ENCODE measurements around the gene MORN3.
"Not testable (repeated sequence)": the region's sequence is repeated elsewhere in the genome, so short reads cannot be mapped to it uniquely, and the experiment has no call there.

MORN3 gene, protein sequence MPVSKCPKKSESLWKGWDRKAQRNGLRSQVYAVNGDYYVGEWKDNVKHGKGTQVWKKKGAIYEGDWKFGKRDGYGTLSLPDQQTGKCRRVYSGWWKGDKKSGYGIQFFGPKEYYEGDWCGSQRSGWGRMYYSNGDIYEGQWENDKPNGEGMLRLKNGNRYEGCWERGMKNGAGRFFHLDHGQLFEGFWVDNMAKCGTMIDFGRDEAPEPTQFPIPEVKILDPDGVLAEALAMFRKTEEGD

DNA sequence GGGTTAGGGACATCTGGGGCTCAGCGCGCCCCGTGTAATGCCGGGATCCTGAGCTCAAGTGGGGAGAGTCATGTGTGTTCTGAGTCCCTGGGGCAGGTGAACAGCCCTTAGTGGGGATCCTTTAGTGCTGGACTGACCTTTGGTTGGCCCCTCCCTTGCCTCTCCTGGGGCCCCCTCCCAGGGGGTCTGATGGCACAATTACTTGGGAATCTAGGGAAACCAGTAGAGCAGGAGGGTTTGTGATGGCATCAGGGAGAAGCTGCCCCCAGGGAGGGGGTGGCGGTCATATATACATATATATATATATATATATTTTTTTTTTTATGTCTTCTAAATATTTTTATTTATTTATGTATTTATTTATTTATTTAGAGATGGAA is at the start of gene MORN3:
Gene MORN3, minus strand, starts transcription at position 134 of the 380 bp plus-strand sequence. CDS start 171 bp downstream, outside the sequence.
- no peak for DNase-seq

DNA sequence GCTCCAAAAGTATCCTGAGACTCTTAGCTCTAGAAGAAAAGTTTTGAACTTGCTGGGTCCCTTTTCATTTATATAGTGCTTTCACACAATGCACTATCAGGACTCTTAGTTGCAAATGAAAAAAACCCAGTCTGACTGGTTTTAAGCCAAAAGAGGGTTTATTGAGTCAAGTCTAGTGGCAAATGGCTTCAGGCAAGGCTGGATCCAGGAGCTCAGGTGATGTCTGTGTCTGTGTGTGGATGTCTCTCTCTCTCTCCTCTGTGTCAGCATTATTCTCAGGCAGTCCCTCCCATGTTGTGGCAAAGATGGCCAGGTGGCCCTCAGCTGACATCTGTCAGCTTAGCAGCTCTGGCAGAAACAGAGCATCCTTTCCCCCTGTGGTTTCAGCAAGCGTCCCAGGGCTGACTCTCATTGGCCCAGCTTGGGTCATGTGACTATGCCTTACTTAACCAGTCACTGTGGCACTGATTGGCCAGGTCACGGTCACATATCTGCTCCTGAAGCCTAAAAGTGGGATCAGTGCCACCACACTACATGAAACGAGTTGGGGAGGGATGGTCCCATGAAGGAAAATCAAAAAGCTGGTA is 49.3 kb upstream of the MORN3 start:
- no peak for DNase-seq

DNA sequence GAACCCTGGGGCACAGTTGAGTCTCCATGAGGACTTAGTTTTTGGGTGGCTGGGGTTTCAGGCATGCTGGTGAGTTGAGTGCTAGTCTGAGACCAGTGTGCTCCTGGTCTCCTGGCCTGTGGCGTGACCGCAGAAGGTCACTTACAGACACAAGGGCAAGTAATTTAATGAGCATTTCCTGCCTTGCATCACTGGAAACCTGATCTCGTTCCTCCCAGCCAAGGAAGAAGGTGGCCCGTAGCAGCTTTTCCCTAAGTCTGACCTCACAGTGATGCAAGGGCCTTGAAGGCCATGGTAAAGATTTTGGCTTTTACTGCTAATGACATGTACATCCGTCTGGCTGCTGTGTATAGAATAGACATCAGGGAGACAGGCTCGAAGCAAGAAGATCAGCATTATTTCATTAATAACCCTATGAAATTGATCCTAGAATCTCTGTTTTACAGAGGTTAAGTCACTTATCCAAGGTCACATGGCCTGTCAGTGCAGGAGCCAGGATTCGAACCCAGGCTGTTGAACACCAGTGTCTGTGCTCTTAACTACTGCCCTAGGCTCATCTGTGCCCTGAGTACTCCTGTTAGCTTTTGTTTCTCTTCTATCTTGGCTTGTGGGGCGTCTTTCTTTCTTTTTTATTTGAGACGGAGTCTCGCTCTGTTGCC is 47.7 kb upstream of the MORN3 start:
- DNase-seq, result no peak

DNA sequence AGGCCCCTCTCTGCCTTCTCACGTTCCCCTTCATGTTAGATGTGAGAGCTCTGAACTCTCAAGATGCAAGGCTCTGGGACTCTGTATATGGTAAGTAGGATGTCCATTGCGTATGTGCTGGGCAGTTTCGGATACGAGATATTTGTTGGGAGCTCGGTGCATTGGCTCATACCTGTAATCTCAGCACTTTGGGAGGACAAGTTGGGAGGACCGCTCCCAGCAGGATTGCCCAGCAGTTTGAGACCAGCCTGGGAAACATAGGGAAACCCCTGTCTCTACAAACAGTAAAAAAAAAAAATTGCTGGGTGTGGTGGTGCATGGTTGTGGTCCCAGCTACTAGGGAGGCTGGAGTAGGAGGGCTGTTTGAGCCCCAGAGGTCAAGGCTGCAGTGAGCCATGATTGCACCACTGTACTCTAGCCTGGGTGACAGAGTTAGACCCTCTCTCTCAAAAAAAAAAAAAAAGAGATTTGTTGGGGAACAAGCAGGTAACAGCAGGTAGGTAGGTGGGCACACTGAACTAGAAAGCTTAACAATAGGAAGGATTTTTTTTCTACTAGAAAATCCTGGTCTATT is 46.5 kb upstream of the MORN3 start:
- no peak for DNase-seq

DNA sequence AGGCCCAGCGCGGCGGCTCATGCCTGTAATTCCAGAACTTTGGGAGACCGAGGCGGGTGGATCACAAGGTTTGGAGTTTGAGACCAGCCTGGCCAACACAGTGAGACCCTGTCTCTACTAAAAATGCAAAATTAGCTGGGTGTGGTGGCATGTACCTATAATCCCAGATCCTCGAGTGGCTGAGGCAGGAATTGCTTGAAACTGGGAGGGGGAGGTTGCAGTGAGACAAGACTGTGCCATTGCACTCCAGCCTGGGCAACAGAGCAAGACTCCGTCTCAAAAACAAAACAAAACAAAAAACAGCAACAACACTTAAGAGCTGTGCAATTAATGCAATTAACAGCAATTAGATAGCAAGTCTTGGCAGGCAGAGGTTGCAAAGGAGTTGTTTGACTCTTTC is 45.6 kb upstream of the MORN3 start:
- not testable (repeated sequence) for DNase-seq

DNA sequence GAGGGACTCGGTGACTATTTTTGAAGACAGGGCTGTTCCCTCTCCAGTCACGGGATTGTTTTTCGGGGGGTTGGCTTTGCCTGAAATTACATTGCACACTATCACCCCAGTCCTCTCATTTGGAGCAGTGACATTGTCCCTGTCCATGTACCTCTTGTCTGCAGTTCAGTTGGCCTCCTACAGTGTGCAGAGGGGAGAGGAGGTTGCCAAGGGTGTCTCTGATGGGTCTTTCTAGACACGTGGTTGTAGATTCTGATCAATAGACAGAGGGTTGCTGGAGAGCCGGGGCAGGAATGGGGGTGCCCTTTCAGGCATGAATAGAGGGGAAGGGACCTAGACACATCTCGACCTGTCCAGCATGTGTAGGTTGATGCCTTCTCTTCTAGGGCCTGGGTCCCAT is 44.3 kb upstream of the MORN3 start:
- no peak for DNase-seq

DNA sequence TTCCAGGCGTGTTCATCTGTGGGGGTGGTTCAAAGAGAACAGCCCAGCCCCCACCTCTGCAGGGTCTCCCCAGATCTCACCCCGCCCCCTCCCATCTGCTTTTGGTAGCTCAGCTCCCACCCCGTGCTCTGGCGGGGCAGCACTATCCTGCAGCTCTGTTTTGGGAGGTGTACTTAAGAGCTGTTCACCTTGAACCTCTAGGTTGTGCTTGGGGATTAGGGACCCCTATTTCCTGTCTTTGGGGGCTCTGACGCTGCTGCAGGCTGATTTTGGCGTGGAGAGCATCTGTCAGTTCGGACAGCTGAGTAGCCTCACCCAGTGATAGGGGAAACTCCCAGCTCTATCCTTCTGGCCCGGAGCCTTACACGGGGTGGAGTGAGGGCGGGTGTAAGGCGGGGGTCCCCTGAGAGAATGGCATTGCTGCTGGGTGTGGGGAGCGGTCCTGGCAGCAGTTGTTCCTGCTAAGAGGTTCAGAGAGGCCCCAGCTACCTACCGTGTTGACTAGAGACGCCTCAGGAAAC is 43.9 kb upstream of the MORN3 start:
- no peak for DNase-seq

DNA sequence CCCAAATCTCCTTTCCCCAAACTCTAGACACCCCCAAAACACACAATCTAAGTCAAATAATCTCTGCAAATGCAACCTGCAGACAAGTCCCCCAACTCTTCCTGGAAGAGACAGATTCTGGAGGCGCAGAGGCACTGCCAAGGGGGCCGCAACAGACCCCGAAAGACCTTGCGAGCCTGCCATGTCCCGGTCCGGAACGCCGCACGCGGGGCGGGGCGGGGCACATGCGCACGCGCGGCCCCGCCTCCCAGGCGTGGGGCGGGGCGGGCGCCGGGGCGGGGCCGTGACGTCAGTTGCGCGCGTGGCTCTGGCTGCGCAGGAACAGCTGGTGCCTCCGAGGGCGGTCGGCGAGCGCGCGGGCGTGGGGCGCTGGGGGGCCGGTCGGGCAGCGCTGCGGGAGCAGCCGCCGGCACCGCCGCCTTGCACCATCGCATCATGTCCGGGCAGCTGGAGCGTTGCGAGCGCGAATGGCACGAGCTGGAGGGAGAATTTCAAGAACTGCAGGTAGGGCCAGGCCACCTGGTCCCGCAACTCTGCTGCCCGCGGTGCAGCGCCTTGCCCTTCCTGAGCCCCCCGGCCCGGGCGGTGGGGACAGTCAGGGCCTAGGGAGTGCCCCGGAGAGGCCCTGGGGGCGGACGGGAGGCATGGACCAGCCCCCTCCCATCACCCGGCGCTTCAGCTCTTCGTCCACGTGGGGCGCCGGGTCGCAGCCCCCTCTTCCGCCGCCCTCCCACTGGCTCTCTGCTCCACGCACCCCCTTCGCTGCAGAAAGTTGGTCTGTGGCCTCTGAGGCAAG is 43.2 kb upstream of the MORN3 start, which contains the start of gene TMEM120B:
Gene TMEM120B, plus strand, starts transcription at position 292 of the 796 bp plus-strand sequence. Its CDS starts 144 bp downstream, at position 436.
- no peak for DNase-seq

DNA sequence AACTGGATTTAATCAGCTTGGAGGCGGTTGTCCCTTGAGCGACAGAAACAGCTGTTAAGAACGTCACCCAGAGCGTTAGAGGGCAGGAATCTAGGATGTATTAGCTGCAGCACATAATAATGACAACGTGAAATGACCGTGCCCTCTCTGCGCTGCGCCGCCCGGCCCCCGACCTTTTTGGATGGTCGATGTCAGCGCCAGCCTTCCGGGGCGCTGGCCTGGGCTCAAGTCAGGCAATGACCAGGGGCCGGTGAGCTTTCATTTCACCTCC is 42.7 kb upstream of the MORN3 start:
- DNase-seq, result peak; percentile 22

DNA sequence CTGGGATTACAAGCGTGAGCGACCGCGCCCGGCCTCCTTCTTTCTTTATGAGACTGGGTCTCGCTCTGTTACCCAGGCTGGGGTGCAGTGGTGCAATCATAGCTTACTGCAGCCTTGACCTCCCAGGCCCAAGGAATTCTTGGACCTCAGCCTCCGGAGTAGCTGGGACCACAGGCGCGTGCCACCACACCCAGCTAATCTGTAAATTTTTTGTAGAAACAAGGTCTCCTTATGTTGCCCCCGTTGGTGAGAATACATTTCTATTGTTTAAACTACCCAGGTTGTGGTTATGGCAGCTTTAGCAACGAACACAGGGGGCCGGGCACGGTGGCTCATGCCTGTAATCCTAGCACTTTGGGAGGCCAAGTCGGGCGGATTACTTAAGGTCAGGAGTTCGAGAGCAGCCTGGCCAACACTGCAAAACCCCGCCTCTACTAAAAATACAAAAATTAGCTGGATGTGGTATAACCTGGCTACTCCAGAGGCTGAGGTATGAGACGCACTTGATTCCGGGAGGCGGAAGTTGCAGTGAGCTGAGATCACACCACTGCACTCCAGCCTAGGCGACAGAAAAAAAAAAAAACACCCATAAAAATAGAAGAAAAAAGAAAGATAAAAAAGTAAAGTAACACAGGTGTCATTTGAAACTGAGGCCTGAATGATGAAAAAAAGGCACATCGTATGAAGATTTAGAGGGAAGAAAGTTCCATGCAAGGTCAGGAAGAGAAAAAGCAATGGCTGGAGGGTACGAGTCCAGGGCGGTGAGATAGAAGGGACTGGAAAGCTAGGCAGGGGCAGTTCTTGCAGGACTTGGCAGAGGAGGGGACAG is 42.1 kb upstream of the MORN3 start:
- DNase-seq, result no peak

DNA sequence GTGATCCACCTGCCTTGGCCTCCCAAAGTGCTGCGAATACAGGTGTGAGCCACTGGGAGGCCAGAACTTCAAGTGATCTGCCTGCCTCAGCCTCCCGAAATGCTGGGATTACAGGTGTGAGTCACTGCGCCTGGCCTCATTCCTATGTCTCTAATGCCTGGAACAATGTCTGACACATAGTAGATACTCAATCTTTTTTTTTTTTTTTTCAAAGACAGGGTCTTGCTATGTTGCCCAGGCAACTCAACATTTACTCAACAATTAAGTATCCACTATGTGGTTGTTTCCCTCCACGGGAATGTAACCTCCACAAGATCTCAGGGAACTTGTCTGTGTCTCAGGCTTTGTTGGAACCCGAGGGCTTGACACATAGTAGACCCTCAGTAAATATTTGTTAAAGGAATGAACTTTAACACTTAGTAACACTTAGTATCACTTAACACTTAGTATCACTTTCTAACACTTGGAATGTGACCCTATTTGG is 40.1 kb upstream of the MORN3 start:
- no peak for DNase-seq

DNA sequence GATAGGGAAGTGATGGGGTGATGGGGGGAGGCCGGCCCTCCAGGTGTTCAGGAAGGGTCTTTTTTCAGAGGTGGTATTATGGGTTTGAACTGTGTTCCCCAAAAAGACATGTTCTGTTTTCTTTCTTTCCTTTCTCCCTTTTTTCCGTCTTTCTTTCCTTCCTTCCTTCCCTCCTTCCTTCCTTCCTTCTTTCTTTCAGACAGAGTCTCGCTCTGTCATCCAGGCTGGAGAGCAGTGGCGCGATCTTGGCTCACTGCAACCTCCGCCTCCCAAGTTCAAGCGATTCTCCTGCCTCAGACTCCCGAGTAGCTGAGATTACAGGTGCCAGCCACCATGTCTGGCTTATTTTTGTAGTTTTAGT is 39.6 kb upstream of the MORN3 start:
- DNase-seq, result not testable (repeated sequence)

DNA sequence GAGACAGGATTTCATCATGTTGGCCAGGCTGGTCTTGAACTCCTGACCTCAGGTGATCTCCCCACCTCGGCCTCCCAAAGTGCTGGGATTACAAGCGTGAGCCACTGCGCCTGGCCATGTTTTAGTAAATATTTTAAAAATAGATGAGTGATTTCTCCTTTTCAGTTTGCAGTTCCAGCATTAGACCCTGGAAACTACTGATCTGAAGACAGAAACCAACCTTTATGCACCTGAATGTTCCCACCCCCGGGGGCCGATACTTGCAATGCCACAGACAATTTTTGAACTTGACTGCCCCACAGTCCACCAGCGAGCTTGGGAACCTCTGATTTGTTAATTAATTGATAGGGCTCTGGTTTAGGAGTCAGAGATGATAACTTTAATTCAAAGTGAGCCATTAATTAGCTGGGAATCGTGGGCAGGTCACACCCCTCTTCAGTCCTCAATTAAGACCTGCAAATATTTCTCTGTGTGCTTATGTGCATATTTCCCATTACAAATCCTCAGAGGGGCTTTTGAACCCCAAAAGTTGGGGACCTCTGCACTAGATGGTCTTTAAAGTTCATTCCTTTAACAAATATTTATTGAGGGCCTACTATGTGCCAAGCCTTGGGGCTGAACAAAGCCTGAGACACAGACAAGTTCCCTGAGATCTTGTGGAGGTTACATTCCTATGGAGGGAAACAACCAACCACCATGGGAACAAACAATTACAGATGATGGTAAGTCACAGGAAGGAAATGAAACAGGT is 39.0 kb upstream of the MORN3 start:
- no peak for DNase-seq

DNA sequence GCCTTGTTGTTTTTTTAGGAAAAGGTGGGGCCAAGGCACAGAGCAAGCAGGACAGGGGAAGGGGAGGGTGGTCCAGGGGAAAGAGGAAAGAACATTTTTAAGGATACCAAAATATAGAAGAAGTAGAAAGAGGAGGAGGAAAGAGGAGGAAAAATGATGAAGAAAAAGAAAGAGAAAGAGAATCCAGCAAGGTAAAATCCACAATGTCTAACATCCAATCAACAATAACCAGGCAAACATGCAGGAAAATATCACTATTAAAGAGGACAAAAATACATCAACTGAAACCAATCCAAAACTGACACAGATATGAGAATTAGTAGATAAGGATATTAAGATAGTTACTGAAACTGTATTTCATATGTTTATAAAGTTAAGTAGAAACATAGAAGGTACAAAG is 36.1 kb upstream of the MORN3 start:
- DNase-seq, result no peak

DNA sequence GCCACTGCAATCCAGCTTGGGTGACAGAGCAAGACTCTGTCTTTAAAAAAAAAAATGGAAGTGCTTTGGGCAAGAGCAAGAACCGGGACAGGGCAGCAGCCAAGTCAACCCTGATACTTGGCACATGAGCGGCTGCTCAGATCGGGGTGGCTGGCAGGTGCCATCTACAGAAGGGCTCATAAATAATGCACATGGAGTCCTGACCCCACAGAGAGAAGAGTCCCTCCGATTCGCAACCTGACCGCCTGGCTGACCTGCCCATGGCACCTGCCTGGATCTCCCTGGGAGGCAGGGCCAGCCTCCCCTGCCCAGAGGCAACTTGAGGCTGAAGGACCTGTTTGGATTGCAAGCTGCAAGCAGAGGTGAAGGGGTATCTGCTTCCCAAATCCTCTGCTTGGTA is 33.5 kb upstream of the MORN3 start:
- no peak for DNase-seq

DNA sequence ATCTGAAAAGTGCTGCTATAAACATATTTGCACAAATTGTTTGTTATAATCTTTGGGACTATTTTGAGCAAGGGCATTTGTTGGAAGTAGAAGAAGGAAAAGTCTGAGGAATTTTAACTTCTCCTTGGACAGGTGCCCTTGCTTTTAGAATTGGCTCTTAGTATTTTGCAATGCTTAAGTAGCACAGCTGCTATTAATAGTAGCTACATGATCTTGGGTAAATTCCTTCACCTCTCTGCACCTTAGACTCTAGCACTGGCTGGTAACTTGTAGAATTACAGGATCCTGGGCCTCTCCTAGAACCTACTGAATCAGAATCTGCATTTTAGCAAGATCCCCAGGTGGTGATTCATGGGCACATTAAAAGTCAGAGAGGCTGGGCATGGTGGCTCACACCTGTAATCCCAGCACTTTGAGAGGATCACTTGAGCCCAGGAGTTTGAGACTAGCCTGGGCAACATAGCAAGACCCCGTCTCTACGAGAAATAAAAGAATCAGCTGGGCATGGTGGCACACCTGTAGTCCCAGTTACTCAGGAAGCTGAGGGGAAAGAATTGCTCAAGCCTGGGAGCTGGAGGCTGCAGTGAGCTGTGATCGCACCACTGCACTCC is 32.3 kb upstream of the MORN3 start:
- no peak for DNase-seq

DNA sequence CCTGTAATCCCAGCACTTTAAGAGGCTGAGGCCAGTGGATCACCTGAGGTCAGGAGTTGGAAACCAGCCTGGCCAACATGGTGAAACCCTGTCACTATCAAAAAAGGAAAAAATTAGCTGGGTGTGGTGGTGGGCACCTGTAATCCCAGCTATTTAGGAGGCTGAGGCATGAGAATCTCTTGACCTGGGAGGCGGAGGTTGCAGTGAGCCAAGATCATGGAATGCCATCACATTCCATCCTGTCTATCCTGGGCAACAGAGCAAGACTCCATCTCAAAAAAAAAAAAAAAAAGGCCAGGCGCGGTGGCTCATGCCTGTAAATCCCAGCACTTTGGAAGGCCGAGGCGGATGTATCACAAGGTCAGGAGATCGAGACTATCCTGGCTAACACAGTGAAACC is 28.4 kb upstream of the MORN3 start:
- DNase-seq, result not testable (repeated sequence)

DNA sequence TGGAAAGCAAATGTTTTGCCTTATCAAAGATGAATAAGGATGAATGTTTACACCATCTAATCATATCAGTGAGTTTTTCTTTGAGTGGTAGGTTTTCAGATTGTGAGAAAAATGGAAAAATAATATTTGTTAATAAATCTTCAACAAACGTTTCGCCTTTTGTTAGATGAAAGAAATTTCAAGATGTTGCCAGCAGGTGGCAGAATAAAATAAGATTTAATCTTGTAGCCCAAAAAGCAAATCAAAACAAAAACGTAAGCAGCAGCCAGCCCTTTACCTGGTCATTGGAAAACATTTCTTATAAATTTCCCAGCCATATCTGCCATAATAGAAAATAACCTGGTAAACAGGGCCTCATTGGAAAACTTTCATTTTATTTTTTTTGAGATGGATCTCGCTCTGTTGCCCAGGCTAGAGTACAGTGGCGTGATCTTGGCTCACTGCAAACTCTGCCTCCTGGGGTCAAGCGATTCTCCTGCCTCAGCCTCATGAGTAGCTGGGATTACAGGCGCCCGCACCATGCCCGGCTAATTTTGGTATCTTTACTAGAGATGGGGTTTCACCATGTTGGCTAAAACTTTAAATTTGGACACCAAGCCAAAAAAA is 27.7 kb upstream of the MORN3 start:
- peak; percentile 37 for DNase-seq

DNA sequence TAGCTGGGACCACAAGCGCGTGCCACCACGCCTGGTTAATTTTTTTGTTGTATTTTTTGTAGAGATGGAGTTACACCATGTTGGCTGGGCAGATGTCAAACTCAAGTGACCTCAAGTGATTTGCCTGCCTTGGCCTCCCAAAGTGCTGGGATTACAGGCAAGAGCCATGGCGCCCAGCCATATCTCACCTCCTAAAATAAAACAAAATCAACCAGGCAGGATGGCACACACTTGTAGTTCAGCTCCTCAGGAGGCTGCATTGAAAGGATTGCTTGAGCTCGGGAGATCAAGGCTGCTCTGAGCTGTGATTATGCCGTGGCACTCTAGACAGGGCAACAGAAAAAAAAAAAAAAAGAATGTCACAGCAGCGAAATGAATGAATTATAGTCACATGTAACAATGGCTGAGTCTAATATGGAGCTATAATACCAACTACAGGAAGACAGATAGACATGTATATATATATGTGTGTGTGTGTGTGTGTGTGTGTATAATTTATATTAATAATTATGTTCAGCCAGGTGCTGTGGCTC is 23.8 kb upstream of the MORN3 start:
- DNase-seq, result no peak

DNA sequence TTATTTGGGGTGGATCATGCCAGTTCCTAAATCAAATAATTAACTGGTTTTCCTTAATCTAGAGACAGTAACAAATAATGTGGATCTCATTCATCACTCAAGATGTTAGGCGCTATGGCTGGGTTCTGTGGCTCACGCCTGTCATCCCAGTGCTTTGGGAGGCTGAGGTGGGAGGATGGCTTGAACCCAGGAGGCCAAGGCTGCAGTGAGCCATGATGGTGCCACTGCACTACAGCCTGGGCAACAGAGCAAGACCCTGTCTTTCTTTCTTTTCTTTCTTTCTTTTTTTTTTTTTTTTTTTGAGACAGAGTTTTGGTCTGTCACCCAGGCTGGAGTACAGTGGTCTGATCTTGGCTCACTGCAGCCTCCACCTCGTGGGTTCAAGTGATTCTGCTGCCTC is 23.3 kb upstream of the MORN3 start:
- not testable (repeated sequence) for DNase-seq

Data from NCI-H2029 treated with DMSO at 0.1 percent for 48 hours (cell line).